Sciatic nerve (tissue), 2 donors: ENCODE results near the gene ANO8. TPM values are rescaled to one million over a fixed set of nuclear protein-coding genes. Genes with fewer than 3 reads are reported as not detected.

Experiments used
- ATAC-seq: fragments of 200-7000 bp; cut with Tn5 transposase; one replicate; pipeline ENCODE4 v1.9.1; 2020; ENCODE audit warnings: mild to moderate bottlenecking, moderate library complexity
- DNase-seq: peaks from one replicate; pipeline ENCODE4 v3.0.0-alpha.2; 2020; ENCODE audit warnings: low spot score
- intact Hi-C: fragments of 100-400 bp; cut with DNase I; formaldehyde crosslinking; loops from one replicate; pipeline ENCODE4 v1.14.2; 2022
- total RNA-seq: library from RNA; stranded (reverse); fragmentation: NEBNext Ultra II Directional; extraction: Animal tissue kit (Norgen Biotek cat#: 25700); gene quantifications from one replicate; pipeline ENCODE4 v1.2.1, GENCODE V29; 2021
- donor health status: DM: no; HTN: no; CAD: no.
- donor health status: DM: no; HTN: no; CAD: no.

ANO8 gene
- total RNA-seq, 1 donor from 2014 or later, result 14.8 TPM

GRCh38 chr19:17332360-17332676 is 2.3 kb downstream of the ANO8 start:
- intact Hi-C loops, result no loop called here
- ATAC-seq (no peak), DNase-seq (no peak)

- DNase-seq, result peak; percentile 57
- intact Hi-C loops, result no loop called here
- no peak for ATAC-seq
Observed at GRCh38 chr19:17331045-17331558, 3.6 kb downstream of the ANO8 start.

- DNase-seq (no peak), ATAC-seq (no peak)
- intact Hi-C loops, result no loop called here
Observed at GRCh38 chr19:17330262-17331044, 4.2 kb downstream of the ANO8 start.

- intact Hi-C loops, result no loop called here
Observed at GRCh38 chr19:17329366-17330261, 5.0 kb downstream of the ANO8 start.

GRCh38 chr19:17328517-17329365 is 5.9 kb downstream of the ANO8 start:
- no peak for ATAC-seq
- DNase-seq, result peak; percentile 56
- intact Hi-C loops, result no loop called here

More at GRCh38 chr19:17329366-17330261, 5.0 kb downstream of the ANO8 start:
- ATAC-seq (no peak), DNase-seq (peak; percentile 58)

GRCh38 chr19:17327654-17328516 is 6.8 kb downstream of the ANO8 start:
- peak; percentile 61 for DNase-seq
- intact Hi-C loops, result no loop called here
- ATAC-seq, result peak; percentile 3

- DNase-seq (peak; percentile 57), ATAC-seq (no peak)
- intact Hi-C loops, result no loop called here
Observed at GRCh38 chr19:17327068-17327653, 7.5 kb downstream of the ANO8 start.

- no peak for DNase-seq
- intact Hi-C loops, result no loop called here
- peak; percentile 24 for ATAC-seq
Observed at GRCh38 chr19:17326595-17326966, 8.1 kb downstream of the ANO8 start.

GRCh38 chr19:17325881-17326594 is 8.6 kb downstream of the ANO8 start:
- ATAC-seq (peak; percentile 53), DNase-seq (peak; percentile 79)
- intact Hi-C loops, result no loop called here

- ATAC-seq, result no peak
- DNase-seq, result no peak
- intact Hi-C loops, result no loop called here
Observed at GRCh38 chr19:17325133-17325532, 9.5 kb downstream of the ANO8 start.

- DNase-seq (no peak), ATAC-seq (no peak)
- intact Hi-C loops, result no loop called here
Observed at GRCh38 chr19:17324357-17325114, 10.1 kb downstream of the ANO8 start.

GRCh38 chr19:17323964-17324332 is 10.7 kb downstream of the ANO8 start:
- no peak for ATAC-seq
- intact Hi-C loops, result no loop called here
- no peak for DNase-seq

- DNase-seq (no peak), ATAC-seq (no peak)
- intact Hi-C loops, result no loop called here
Observed at GRCh38 chr19:17323300-17323963, 11.2 kb downstream of the ANO8 start.

GRCh38 chr19:17322854-17323253 is 11.8 kb downstream of the ANO8 start:
- intact Hi-C loops, result no loop called here
- no peak for DNase-seq
- ATAC-seq, result peak; percentile 48

GRCh38 chr19:17321655-17322489 is 12.8 kb downstream of the ANO8 start:
- DNase-seq (no peak), ATAC-seq (no peak)
- intact Hi-C loops, result no loop called here
